NCI-H2081 treated with DMSO at 0.1 percent for 48 hours (cell line): ENCODE measurements around the gene ERAP2.
"Not testable (repeated sequence)": the region's sequence is repeated elsewhere in the genome, so short reads cannot be mapped to it uniquely, and the experiment has no call there.

Experiments
- DNase-seq: peaks from one replicate; lab custom pipeline; 2025; lab: John Stamatoyannopoulos, UW

ERAP2 gene, protein sequence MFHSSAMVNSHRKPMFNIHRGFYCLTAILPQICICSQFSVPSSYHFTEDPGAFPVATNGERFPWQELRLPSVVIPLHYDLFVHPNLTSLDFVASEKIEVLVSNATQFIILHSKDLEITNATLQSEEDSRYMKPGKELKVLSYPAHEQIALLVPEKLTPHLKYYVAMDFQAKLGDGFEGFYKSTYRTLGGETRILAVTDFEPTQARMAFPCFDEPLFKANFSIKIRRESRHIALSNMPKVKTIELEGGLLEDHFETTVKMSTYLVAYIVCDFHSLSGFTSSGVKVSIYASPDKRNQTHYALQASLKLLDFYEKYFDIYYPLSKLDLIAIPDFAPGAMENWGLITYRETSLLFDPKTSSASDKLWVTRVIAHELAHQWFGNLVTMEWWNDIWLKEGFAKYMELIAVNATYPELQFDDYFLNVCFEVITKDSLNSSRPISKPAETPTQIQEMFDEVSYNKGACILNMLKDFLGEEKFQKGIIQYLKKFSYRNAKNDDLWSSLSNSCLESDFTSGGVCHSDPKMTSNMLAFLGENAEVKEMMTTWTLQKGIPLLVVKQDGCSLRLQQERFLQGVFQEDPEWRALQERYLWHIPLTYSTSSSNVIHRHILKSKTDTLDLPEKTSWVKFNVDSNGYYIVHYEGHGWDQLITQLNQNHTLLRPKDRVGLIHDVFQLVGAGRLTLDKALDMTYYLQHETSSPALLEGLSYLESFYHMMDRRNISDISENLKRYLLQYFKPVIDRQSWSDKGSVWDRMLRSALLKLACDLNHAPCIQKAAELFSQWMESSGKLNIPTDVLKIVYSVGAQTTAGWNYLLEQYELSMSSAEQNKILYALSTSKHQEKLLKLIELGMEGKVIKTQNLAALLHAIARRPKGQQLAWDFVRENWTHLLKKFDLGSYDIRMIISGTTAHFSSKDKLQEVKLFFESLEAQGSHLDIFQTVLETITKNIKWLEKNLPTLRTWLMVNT

GRCh38 chr5:96876292-96876850, at the start of gene ERAP2:
ERAP2 (plus strand) TSS chr5:96876500; CDS start chr5:96879686, 3,186 bp downstream.
- DNase-seq, result no peak

- DNase-seq, result no peak
These were observed 47.0 kb upstream of the ERAP2 start for GRCh38 chr5:96829297-96829696.

- DNase-seq, result no peak
These were observed 42.3 kb upstream of the ERAP2 start for GRCh38 chr5:96834016-96834415.

- no peak for DNase-seq
These were observed 40.5 kb upstream of the ERAP2 start for GRCh38 chr5:96835791-96836191.

- DNase-seq, result no peak
These were observed 39.5 kb upstream of the ERAP2 start for GRCh38 chr5:96836817-96837216.

GRCh38 chr5:96837303-96837702, 39.0 kb upstream of the ERAP2 start:
- DNase-seq, result no peak

- DNase-seq, result no peak
These were observed 37.9 kb upstream of the ERAP2 start for GRCh38 chr5:96838201-96839070.

GRCh38 chr5:96839071-96839592, 37.2 kb upstream of the ERAP2 start:
- no peak for DNase-seq

DNA sequence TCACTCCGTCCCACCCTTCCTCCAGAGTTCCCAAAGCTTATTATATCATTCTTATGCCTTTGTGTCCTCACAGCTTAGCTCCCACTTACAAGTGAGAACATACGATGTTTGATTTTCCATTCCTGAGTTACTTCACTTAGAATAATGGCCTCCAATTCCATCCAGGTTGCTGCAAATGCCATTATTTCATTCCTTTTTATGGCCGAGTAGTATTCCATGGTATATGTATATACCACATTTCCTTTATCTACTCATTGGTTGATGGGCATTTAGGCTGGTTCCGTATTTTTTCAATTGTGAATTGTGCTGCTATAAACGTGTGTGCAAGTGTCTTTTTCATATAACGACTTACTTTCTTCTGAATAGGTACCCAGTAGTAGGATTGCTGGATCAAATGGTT, 34.4 kb upstream of the ERAP2 start:
- not testable (repeated sequence) for DNase-seq

GRCh38 chr5:96843140-96843539, 33.2 kb upstream of the ERAP2 start:
- no peak for DNase-seq

DNA sequence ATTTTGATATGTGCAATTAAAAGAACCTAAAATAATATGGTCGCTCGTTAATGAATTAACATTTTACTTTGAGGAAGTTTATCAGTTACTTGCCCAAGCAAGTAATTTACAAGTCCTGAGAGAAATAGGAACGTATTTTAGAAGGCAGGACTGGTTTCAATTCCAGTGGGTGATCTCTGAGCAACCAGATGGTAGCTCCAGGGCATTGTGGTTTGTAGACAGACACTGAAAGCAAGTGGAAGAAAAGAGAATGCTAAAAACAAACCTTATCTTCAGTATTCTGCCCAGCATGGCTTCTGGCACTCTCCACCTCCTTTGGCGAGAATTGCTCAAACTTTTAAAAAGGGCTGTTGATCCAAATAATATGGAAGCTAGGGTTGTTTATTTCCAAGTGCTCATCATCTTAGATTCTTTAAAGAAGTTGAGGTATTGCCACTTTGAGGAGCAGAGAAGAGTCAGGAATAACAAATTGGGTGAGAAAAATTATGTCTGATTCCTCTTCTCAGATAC, 31.8 kb upstream of the ERAP2 start:
- DNase-seq, result no peak

DNA sequence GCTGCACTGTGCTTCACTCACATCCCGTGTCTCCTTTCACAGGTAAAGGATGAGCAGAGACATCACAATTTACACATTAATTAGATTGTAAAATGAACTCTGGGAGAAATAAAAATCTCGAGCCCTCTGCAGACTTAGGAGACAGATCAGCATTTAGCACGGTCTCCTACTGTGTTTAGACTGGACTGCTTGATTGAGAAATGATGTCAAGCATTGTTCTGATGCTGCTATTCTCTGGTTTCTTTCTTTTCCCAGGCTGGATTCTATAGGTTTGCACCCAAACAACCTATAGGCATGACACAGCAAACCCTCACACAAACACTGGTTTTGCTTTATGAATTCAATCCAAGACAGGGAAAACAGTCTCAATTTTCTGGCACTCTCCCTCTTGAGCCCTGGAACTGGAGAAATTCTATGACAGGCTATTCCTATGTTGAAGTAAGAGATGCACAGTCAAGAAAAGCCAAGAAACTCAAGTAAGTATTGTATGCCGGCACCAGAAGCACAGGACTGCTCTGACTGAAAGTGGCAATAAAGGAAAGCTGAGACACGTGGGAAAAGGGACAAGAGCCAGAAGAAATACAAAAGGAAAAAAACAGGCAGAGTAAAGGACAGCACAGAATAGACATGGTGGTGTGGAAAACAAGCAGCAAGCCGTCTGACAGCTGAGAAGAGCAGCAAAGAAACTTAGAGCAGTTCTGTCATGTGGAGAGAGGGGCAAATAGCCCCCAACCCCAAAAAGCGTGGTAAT, 24.8 kb upstream of the ERAP2 start:
- no peak for DNase-seq

- DNase-seq, result no peak
These were observed 23.5 kb upstream of the ERAP2 start for GRCh38 chr5:96852759-96853158.

- DNase-seq, result no peak
These were observed 22.2 kb upstream of the ERAP2 start for GRCh38 chr5:96854067-96854466.

DNA sequence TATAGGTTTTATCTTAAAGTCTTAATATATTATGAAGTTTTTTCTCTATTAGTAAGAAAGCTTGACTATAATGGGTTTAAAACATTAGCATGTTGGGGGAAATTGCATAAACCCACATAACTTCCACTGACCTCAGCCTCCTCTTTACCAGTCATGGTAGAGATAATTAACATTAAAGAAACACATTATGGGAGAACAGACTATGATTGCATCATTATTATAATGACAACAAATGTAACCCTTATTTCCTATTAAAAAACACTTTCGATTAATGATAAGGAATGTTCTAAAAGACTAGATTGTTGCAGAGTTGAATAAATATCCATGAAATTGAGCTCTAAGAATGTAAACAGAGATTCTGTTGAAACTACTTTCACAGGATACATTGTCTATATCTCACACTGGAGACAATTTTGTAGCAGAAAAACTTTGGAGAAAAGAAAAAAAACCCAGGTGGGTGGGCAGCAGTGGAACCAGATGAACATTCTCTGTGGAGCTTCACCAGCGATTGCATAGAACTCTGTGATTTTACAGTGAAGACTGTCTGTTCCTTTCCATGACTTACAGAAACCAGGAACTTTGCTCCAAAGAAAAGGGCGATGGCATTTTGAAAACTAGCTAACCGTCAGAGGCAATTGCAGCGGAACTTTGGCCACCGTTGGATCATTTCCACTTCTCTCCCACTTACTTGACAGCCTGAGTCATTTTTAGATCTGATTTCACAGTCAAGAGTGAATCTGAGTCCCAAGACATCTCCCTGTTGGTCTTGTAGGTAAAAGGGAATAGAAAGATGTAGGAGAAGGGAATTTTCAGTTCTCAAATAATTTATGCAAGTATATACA, 21.0 kb upstream of the ERAP2 start:
- no peak for DNase-seq

- DNase-seq, result no peak
These were observed 19.9 kb upstream of the ERAP2 start for GRCh38 chr5:96856371-96856770.

DNA sequence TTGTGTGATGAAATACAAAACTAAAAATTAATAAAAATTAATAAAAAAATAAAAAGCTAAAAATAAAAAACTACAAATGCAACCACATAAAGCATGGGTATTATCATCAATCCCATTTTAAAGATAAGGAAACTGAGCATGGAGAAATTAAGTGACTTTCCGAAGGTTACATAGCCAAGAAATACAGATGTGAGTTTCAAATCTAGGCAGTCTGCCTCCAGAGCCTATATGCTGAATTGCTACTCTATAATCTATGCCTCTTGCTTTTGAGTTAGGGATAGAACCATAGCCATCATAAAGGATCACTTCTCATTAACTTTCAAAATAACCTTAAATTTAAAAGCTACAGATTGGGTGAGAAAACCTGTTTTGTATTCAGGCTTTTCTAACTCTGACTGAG, 18.8 kb upstream of the ERAP2 start:
- DNase-seq, result no peak

- no peak for DNase-seq
These were observed 18.4 kb upstream of the ERAP2 start for GRCh38 chr5:96857924-96858323.

- DNase-seq, result no peak
These were observed 16.9 kb upstream of the ERAP2 start for GRCh38 chr5:96859375-96859774.
